Lung (tissue), 12 donors: ENCODE results near the gene MYOZ3. TPM values are rescaled to one million over a fixed set of nuclear protein-coding genes. Genes with fewer than 3 reads are reported as not detected.
A peak's percentile ranks its signal among the peaks of the same experiment; 100 is the strongest.

Experiments
- ATAC-seq: fragments of 200-7000 bp; cut with Tn5 transposase; one replicate; pipeline ENCODE4 v1.9.1; 2020; ENCODE audit warnings: moderate number of reproducible peaks; ENCODE audit not compliant: insufficient read depth, low FRiP score
- DNase-seq, 3 donors: peaks; one replicate each; pipeline ENCODE4 v3.0.0-alpha.2; 2013 to 2017
- H3K27ac ChIP-seq, 2 donors: one replicate each; pipeline ENCODE4 v1.5.1; 2013; ENCODE audit warnings: mild to moderate bottlenecking in 2 of 2, moderate library complexity in 2 of 2, control low read depth in 1 of 2, inconsistent platforms in 1 of 2, low read depth in 1 of 2, low read length in 1 of 2
- H3K27me3 ChIP-seq, 3 donors: one replicate each; pipeline ENCODE4 v1.5.1; 2013; ENCODE audit warnings: low read length in 2 of 3; ENCODE audit not compliant: control insufficient read depth in 3 of 3, insufficient read depth in 3 of 3
- H3K36me3 ChIP-seq, 4 donors: one replicate each; pipeline ENCODE4 v1.5.1; 2013; ENCODE audit warnings: low read length in 4 of 4, mild to moderate bottlenecking in 1 of 4, moderate library complexity in 1 of 4; ENCODE audit not compliant: control insufficient read depth in 4 of 4, insufficient read depth in 4 of 4
- H3K4me1 ChIP-seq, 5 donors: one replicate each; pipeline ENCODE4 v1.5.1; 2013; ENCODE audit warnings: low read length in 5 of 5, mild to moderate bottlenecking in 2 of 5, moderate library complexity in 1 of 5; ENCODE audit not compliant: control insufficient read depth in 5 of 5, insufficient read depth in 5 of 5
- H3K4me3 ChIP-seq: one replicate; pipeline ENCODE4 v1.5.1; 2013; ENCODE audit warnings: mild to moderate bottlenecking, control low read depth, moderate library complexity
- H3K9ac ChIP-seq, 2 donors: one replicate each; pipeline ENCODE4 v1.5.1; 2013; ENCODE audit warnings: low read length in 2 of 2, control low read depth in 1 of 2; ENCODE audit not compliant: insufficient read depth in 1 of 2
- H3K9me3 ChIP-seq, 4 donors: one replicate each; pipeline ENCODE4 v1.5.1; 2013; ENCODE audit warnings: low read length in 3 of 4, mild to moderate bottlenecking in 1 of 4, moderate library complexity in 1 of 4; ENCODE audit not compliant: control insufficient read depth in 4 of 4, insufficient read depth in 3 of 4
- WGBS, 2 donors: extraction: QIAGEN DNeasy Blood & Tissue Kit; methylation state at CpG; one replicate each; pipeline ENCODE4 v1.1.7; 2013; 5-methylcytosine and 5-hydroxymethylcytosine counted together
- polyA plus RNA-seq, 2 donors: library from polyadenylated mRNA; stranded (reverse); fragments of 200-250 nt; gene quantifications; one replicate each; pipeline ENCODE4 v1.2.1, GENCODE V29; 2013
- total RNA-seq, 2 donors: library from RNA; depleted of rRNA in 1 of 2; stranded (reverse); fragments of >200 nt in 1 of 2; gene quantifications; one replicate each; pipeline ENCODE4 v1.2.1, GENCODE V29; 2014 to 2021
- TF ChIP-seq, protein P1 (sequence below): IDR thresholded peaks from 2 replicates; pipeline ENCODE4 v1.5.1; 2012; ENCODE audit warnings: mild to moderate bottlenecking; ENCODE audit errors: control extremely low read depth, extremely low read depth
- donor health status: control.
- donor health status: control.
- donor health status: Bipolar disorder and iron deficiency.
- donor health status: healthy.
- donor health status: DM: yes; HTN: yes; CAD: no.

The MYOZ3 gene
- total and polyA plus RNA-seq, 4 donors = 0.39 to 2.4 (median 0.48) TPM

DNA sequence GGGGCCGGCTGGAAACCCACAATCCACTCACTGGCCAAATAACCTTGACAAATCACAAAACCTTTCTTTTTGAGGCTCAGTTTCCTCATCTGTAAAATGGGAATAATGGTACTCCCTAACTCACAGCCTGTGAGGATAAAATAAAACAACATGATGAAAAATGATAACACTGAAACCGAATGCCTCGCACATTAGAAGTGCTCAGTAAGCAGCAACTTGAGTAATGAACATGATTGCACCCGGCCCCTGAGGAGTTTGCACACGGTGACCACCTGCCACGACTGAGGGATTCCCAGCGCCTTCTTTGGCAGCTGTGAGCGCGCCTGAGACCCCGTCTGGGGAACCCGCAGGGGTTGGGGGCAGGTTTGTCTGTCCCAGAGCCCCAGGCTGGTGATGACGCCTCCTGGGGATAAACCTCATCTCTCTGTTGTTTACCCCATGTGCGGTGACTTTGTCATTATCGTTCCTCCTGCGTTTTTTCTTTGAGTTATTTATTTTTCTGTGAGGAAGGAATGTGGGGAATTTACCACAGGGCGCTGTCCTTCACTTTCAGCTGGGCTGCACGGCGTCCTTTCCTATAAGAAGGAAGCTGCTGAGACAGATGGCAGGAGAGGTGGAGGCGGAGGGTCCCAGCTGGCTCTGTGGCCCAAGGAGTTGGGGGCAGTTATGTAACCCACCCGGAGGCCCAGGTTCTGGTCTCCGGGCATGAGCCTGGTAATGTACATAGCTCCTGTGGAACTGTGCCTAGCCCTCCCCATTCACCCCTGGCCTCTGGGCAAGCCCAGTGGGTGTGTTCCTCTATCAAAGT is 23.6 kb upstream of the MYOZ3 start:
- 36 to 43% methylated on average over 21 of the region's 21 CpGs for WGBS, 2 donors
- TF ChIP-seq, protein P1, sequence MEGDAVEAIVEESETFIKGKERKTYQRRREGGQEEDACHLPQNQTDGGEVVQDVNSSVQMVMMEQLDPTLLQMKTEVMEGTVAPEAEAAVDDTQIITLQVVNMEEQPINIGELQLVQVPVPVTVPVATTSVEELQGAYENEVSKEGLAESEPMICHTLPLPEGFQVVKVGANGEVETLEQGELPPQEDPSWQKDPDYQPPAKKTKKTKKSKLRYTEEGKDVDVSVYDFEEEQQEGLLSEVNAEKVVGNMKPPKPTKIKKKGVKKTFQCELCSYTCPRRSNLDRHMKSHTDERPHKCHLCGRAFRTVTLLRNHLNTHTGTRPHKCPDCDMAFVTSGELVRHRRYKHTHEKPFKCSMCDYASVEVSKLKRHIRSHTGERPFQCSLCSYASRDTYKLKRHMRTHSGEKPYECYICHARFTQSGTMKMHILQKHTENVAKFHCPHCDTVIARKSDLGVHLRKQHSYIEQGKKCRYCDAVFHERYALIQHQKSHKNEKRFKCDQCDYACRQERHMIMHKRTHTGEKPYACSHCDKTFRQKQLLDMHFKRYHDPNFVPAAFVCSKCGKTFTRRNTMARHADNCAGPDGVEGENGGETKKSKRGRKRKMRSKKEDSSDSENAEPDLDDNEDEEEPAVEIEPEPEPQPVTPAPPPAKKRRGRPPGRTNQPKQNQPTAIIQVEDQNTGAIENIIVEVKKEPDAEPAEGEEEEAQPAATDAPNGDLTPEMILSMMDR = no peak
- Histone ChIP-seq H3K36me3 (peaks cover 0 to 2% (median 0%) of the 10 kb centered on the region in 4 donors), H3K4me3 (no peak overlapping the region), H3K27me3 (no peaks in the 10 kb centered on the region), H3K4me1 (peaks cover 18 to 49% (median 30%) of the 10 kb centered on the region in 5 donors), H3K27ac (peak overlapping the region; percentile 24 to 83), H3K9me3 (no peaks in the 10 kb centered on the region), H3K9ac (no peak overlapping the region)
- ATAC-seq (peak; percentile 7), DNase-seq (peak; percentile 74 to 76 (median 76))

DNA sequence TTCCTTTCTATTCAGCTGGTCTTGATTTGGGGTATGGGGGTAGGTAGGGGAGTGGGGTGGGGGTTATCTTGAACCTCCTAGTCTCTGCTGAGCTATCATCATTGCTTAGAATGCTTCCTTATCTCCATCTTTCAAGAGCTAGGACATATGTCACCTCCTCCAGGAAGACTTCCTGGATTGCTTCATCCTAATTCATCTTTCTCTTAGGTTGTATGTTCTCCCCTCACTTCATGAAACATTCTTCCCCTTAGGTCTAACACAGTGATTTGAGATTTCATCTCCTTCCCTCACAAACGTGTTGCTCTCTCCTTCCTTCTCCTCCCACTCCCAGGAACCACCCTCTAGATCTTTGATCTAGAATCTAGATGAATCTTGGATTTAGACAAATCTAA is 23.0 kb upstream of the MYOZ3 start:
- Histone ChIP-seq H3K4me3 (no peak overlapping the region), H3K9ac (no peak overlapping the region), H3K36me3 (peaks cover 0 to 2% (median 0%) of the 10 kb centered on the region in 4 donors), H3K27ac (peak overlapping the region; percentile 83 to 94), H3K4me1 (peaks cover 18 to 55% (median 35%) of the 10 kb centered on the region in 5 donors), H3K27me3 (no peaks in the 10 kb centered on the region), H3K9me3 (no peaks in the 10 kb centered on the region)
- TF ChIP-seq, protein P1 = no peak
- WGBS, 2 donors = 35 to 50% methylated on average over 1 of the region's 1 CpG
- DNase-seq = no peak
- ATAC-seq = no peak

DNA sequence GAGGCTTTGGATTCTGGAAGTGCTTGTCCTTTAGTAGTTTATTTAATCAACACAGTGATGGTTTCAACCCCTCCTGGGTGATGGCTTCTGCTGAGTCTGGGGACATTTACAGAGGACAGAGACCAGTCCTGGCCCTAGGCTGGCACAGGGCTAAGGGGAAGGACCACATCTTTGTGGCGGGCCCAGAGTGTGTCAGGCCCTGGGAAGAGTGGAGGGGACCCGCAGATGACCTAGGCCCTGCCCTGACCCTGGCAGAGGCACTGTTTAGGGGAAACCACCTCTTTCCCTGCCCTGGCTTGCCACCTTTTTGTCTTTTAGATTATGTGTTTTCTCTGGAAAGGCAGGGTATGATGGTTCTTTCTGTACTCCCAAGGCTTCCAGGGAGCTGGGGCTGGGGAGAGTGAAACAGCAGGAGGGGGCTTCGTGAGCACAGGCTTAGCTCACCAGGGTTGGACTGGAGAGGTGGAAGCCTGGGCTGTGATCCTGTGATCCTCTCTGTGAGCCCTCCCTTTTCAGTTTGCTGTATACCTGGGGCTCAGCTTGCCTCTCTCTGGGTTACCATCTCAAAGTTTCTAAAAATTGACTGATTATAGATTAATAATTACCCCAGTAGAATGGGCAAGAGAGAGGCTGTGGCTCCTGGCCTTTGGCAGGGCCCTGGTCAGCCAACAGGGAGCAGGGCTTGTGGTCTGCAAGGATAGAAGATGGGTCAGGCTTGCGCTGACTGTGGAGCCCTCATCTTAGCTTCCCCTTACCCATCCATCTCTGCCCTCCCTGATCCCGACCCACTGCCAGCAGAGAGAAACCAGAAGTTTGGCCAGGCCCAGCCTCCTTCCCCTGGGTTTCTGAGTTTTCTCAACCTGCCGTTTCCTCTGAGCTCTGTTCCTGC is 22.3 kb upstream of the MYOZ3 start:
- H3K27ac ChIP-seq = peak overlapping the region; percentile 86 to 94
- peaks cover 16 to 59% (median 37%) of the 10 kb centered on the region in 5 donors for H3K4me1 ChIP-seq
- DNase-seq = no peak
- H3K9ac ChIP-seq = no peak overlapping the region
- H3K9me3 ChIP-seq = no peaks in the 10 kb centered on the region
- WGBS, 2 donors = 71 to 79% methylated on average over 6 of the region's 6 CpGs
- no peaks in the 10 kb centered on the region for H3K27me3 ChIP-seq
- TF ChIP-seq, protein P1 = no peak
- H3K36me3 ChIP-seq = peaks cover 0 to 2% (median 0%) of the 10 kb centered on the region in 4 donors
- no peak overlapping the region for H3K4me3 ChIP-seq
- ATAC-seq = no peak
